ENCODE data around the gene SPI1.
A peak's percentile ranks its signal among the peaks of the same experiment; 100 is the strongest.

The SPI1 gene

GRCh38 chr11:47378010-47378835 lies at the start of gene SPI1:
TSS of gene SPI1 (minus strand) at chr11:47378547. CDS start at chr11:47378353, 194 bp downstream.
- no peak for DNase-seq (ENCODE audit: low read depth)

DNA sequence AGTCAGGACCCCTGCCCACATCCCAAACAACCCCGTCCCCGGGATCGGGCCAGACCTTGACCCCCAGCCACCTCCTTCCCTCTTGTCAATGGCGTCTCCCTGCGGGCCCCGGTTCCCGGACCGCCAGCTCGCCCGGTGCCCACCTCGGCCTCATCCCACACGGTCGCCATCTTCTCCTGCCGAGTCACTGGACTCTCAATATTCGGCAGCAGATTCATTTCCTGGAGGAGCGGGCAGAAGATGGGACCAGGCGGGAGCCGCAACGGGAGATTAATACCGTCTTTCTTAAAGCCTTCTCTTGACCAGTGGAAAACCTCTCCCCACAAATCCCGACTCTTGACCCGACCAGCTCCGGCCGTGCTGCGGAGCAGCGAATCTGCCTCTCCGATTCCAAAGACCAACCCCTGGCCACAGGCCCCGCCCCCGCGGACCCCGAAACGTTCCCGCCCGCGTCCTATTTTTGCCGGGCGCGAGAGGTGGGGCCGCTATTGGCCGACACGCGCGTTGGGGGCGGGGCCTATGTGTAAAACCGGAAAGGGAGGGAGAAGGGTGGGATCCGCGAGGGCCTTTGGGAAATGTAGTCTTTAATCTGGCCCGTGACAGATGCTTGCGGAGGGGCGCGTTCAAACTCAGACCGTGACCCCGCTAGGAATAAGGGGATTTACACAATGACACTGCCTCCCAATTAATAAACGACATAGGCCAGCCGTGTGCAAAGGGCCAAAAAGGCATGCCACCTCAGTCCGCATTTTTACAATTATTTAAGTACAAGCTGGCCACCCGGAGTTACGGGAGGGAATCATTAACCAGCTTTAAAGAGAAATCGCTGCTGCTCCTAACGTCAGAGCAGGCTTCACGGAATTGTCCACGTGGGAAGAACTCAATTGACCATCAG lies 48.0 kb upstream of the SPI1 start, which contains the start of gene PSMC3:
Gene PSMC3 (minus strand): TSS at position 378 of the 895 bp plus-strand sequence. CDS start 160 bp downstream, at position 218.
- peak; percentile 94 for DNase-seq (ENCODE audit: low read depth)

GRCh38 chr11:47425611-47426010 lies 47.3 kb upstream of the SPI1 start:
- no peak for DNase-seq (ENCODE audit: low read depth)

GRCh38 chr11:47418454-47419259 lies 40.3 kb upstream of the SPI1 start:
- no peak for DNase-seq (ENCODE audit: low read depth)

GRCh38 chr11:47417712-47418111 lies 39.4 kb upstream of the SPI1 start:
- DNase-seq (ENCODE audit: low read depth) = no peak

DNA sequence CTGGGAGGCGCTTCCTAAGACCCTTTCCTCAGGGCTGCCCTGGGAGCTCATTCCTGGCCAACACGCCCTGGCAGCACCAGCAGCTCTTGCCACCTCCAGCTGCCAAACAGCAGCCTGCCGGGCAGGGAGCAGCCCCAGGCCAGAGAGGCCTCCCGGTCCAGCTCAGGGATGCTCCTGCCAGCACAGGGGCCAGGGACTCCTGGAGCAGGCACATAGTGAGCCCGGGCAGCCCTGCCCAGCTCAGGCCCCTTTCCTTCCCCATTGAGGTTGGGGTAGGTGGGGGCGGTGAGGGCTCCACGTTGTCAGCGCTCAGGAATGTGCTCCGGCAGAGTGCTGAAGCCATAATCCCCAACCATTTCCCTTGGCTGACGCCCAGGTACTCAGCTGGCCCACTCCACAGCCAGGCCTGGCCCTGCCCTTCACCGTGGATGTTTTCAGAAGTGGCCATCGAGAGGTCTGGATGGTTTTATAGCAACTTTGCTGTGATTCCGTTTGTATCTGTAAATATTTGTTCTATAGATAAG lies 37.7 kb upstream of the SPI1 start:
- peak; percentile 91 for DNase-seq (ENCODE audit: low read depth)

DNA sequence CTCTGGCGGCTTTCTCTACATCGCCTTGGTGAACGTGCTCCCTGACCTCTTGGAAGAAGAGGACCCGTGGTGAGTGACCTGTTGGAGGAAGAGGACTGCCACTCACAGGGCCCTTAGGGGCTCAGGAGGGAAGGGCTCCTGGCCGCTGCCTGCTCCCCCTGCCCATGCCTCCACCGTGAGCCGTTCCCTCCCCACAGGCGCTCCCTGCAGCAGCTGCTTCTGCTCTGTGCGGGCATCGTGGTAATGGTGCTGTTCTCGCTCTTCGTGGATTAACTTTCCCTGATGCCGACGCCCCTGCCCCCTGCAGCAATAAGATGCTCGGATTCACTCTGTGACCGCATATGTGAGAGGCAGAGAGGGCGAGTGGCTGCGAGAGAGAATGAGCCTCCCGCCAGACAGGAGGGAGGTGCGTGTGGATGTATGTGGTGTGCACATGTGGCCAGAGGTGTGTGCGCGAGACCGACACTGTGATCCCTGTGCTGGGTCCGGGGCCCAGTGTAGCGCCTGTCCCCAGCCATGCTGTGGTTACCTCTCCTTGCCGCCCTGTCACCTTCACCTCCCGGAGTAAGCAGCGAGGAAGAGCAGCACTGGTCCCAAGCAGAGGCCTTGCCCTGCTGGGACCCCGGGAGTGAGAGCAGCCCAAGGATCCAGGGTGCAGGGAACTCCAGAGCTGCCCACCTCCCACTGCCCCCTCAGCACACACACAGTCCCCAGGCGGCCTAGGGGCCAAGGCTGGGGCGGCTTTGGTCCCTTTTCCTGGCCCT lies 36.9 kb upstream of the SPI1 start:
- DNase-seq (ENCODE audit: low read depth) = no peak

DNA sequence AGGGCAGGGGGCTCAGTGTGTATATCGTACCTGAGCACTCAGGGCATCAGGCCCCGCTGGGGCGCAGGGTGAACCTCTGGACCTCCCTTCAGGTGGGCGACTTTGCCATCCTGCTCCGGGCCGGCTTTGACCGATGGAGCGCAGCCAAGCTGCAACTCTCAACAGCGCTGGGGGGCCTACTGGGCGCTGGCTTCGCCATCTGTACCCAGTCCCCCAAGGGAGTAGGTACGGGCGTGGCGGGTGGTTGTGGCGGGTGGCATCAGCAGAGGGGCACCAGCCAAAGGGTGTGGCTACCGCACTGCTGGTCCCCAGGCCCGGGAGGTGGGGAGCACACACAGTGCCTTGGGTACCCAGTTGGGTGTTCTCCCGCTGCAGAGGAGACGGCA lies 36.3 kb upstream of the SPI1 start:
- no peak for DNase-seq (ENCODE audit: low read depth)

- no peak for DNase-seq (ENCODE audit: low read depth)
Observed at GRCh38 chr11:47413908-47414684, 35.7 kb upstream of the SPI1 start.

GRCh38 chr11:47413351-47413750 lies 35.0 kb upstream of the SPI1 start:
- no peak for DNase-seq (ENCODE audit: low read depth)

- peak; percentile 40 for DNase-seq (ENCODE audit: low read depth)
Observed at GRCh38 chr11:47411884-47412746, 33.8 kb upstream of the SPI1 start.

DNA sequence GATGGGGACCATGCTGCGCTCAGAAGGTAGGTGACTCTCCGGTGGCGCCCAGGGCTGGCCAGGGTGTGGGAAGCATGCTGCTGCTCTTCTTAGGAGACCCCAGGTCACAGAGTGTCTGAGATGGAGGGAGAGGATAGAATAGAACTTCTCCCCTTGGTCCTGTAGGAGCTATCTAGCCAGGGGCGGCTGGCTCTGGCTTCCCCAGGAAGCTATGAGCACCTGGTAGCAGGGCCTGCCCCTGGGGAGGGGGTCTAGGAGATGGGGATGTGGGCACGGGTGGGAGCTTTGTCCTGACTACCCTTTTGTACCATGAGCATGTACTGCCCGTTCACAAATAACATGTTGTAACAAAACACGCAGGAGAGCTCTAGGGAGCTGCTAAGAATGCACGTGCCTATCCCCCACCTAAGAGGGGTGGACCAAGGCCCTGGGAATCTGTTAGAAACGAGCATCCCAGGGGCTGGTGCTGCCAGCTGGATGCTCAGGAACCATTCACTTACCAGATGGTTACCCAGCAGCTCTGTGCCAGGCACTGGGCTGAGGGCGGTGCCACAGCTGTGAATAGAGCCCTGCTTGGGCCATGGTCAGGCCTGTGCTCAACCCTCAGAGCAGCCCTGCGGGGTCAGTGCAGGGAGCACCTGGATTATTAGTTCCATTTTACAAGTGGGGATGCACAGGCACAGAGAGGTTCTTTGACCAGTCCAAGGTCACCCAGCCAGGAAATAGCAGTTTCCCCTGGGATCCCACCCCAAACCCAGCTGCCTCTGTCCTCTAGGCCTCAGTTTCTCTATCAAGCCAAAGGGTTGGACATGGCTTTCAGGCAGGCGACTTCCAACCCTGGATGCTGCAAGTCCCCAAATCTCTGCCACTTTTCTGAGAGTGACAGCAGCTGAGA lies 32.3 kb upstream of the SPI1 start:
- DNase-seq (ENCODE audit: low read depth) = no peak

- no peak for DNase-seq (ENCODE audit: low read depth)
Observed at GRCh38 chr11:47409440-47410369, 31.4 kb upstream of the SPI1 start.

DNA sequence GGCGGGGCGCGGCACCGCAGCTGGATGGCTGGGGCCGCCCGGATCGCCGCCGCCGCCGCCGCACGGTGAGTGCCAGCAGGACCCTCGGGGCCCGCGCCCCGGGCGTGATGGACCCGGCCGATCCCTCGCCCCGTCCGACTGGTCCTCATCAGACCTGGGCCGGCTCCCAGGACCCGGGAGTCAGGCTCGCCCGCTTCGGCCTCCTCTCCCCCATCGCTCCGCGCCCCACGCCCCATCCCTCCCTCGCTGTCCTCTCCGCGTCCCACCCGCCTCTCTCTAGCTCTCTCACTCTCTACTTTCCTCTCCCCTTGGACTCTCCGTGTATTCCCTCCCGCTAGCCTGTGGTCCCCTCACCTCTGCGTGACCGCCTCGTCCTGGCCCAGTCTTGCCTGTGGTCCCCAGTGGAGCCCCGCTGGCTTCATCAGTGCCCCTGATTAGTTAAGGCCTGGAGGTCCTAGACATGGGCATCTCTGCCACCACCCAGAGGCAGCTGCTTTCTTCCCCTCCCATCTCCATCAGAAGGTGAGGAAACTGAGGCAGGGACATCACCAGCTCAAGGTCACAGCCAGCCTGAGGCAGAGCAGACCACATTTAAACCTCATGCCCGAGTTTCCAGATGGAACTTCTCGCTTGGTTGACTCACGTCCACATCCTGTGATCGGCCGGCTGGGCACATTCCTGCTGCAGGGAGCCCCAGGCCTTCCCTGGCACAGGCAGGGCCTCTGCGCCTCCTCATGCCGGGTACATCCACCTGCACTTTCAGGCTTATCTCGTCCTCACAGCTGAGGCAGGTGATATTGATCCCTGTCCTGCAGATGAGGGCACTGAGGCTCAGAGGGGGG lies 30.5 kb upstream of the SPI1 start:
- DNase-seq (ENCODE audit: low read depth) = peak; percentile 77

- DNase-seq (ENCODE audit: low read depth) = peak; percentile 97
Observed at GRCh38 chr11:47407746-47408590, 29.6 kb upstream of the SPI1 start, which contains the start of gene SLC39A13. TSS of gene SLC39A13 (plus strand) at chr11:47408590. CDS start at chr11:47410095, 1,505 bp downstream.
